KMS-11 (cell line): Measurements from ENCODE around the gene DMKN.

Source experiments
- H2AFZ ChIP-seq: fragments of 200-600 bp; sonication (generic); 2 replicates; pipeline ENCODE4 v1.6.1; 2016; ENCODE audit warnings: antibody characterized with exemption, mixed run types, low read depth
- H3K27ac ChIP-seq: fragments of 200-600 bp; sonication (generic); 2 replicates; pipeline ENCODE4 v1.6.1; 2016; ENCODE audit warnings: mild to moderate bottlenecking, mixed run types
- H3K27me3 ChIP-seq: fragments of 200-600 bp; sonication (generic); 2 replicates; pipeline ENCODE4 v1.6.1; 2017; ENCODE audit warnings: mild to moderate bottlenecking, low read depth, mixed run types, moderate library complexity; ENCODE audit not compliant: insufficient read depth
- H3K36me3 ChIP-seq: fragments of 200-600 bp; sonication (generic); 2 replicates; pipeline ENCODE4 v1.6.1; 2017; ENCODE audit warnings: mild to moderate bottlenecking, mixed run types; ENCODE audit not compliant: insufficient read depth
- H3K4me1 ChIP-seq: fragments of 200-600 bp; sonication (generic); 2 replicates; pipeline ENCODE4 v1.6.1; 2016; ENCODE audit warnings: mild to moderate bottlenecking, low read depth, mixed run types; ENCODE audit not compliant: poor library complexity, severe bottlenecking
- H3K4me2 ChIP-seq: fragments of 200-600 bp; sonication (generic); 2 replicates; pipeline ENCODE4 v1.7.0; 2016; ENCODE audit warnings: mild to moderate bottlenecking, mixed run types
- H3K4me3 ChIP-seq: fragments of 200-600 bp; sonication (generic); IDR thresholded peaks from 2 replicates; pipeline ENCODE4 v1.6.1; 2017; ENCODE audit warnings: low read depth, low read length, mixed read lengths; ENCODE audit not compliant: insufficient read depth
- H3K79me2 ChIP-seq: fragments of 200-600 bp; sonication (generic); 2 replicates; pipeline ENCODE4 v1.6.1; 2016; ENCODE audit warnings: low read depth, mixed run types; ENCODE audit not compliant: insufficient read depth
- H3K9ac ChIP-seq: fragments of 200-600 bp; sonication (generic); 2 replicates; pipeline ENCODE4 v1.6.1; 2016; ENCODE audit warnings: mild to moderate bottlenecking, mixed run types
- H4K20me1 ChIP-seq: fragments of 200-600 bp; sonication (generic); 2 replicates; pipeline ENCODE4 v1.6.1; 2016; ENCODE audit warnings: mild to moderate bottlenecking, mixed run types; ENCODE audit not compliant: insufficient read depth
- TF ChIP-seq, protein P1 (sequence below): fragments of 200-600 bp; sonication (generic); conservative IDR thresholded peaks from 2 replicates; pipeline ENCODE4 v1.6.1; 2017; ENCODE audit warnings: low read depth, mild to moderate bottlenecking, antibody characterized with exemption, low read length, moderate library complexity, mixed read lengths

DMKN gene

DNA sequence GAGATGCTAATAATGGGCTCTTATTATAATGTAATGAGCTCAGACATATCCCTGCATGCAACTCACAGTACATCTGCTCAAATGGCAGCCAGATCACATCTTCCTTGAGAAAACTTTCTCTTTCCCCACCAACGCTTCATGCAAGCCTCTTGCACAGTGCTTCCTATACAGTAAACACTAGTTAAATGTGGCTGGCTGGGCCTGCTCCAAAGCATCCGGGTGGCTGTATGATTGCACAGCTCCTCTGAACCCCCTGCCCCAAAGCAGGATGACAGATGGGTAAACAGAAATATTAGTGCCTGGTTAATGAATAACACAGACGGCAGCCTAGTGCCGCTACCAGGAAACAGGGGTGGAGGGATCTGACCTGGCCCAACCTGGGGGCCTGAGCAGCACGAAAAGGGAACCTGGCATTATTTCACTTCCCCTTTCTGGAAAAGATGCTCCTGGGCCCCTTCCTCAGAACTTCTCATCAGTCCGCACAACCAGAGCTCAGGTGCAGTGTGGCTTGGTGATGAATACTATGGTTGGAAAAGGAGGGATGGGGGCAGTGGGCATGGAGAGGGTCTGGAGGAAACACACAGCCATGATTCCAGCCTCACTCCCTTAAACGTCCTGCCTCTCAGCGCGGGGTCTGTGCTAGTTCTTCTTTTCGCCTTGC lies 54.6 kb downstream of the DMKN start:
- Histone ChIP-seq H3K4me2 (no peak overlapping the region), H3K9ac (no peak overlapping the region), H4K20me1 (no peaks in the 10 kb centered on the region), H2AFZ (no peak overlapping the region), H3K36me3 (no peaks in the 10 kb centered on the region), H3K27ac (no peak overlapping the region), H3K4me1 (no peaks in the 10 kb centered on the region), H3K79me2 (no peaks in the 10 kb centered on the region), H3K27me3 (peaks cover 27% of the 10 kb centered on the region; the same call in 1 of the 2 replicates), H3K4me3 (no peak overlapping the region)
- TF ChIP-seq, protein P1, sequence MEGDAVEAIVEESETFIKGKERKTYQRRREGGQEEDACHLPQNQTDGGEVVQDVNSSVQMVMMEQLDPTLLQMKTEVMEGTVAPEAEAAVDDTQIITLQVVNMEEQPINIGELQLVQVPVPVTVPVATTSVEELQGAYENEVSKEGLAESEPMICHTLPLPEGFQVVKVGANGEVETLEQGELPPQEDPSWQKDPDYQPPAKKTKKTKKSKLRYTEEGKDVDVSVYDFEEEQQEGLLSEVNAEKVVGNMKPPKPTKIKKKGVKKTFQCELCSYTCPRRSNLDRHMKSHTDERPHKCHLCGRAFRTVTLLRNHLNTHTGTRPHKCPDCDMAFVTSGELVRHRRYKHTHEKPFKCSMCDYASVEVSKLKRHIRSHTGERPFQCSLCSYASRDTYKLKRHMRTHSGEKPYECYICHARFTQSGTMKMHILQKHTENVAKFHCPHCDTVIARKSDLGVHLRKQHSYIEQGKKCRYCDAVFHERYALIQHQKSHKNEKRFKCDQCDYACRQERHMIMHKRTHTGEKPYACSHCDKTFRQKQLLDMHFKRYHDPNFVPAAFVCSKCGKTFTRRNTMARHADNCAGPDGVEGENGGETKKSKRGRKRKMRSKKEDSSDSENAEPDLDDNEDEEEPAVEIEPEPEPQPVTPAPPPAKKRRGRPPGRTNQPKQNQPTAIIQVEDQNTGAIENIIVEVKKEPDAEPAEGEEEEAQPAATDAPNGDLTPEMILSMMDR = no peak

GRCh38 chr19:35458192-35458591 lies 55.3 kb downstream of the DMKN start:
- Histone ChIP-seq H3K4me2 (no peak overlapping the region), H3K79me2 (no peaks in the 10 kb centered on the region), H3K9ac (no peak overlapping the region), H3K36me3 (no peaks in the 10 kb centered on the region), H4K20me1 (no peaks in the 10 kb centered on the region), H3K27ac (no peak overlapping the region), H3K4me3 (no peak overlapping the region), H2AFZ (no peak overlapping the region), H3K4me1 (no peaks in the 10 kb centered on the region), H3K27me3 (peaks cover 26% of the 10 kb centered on the region; the same call in 1 of the 2 replicates)
- TF ChIP-seq, protein P1 = no peak

GRCh38 chr19:35457173-35457572 lies 56.3 kb downstream of the DMKN start:
- H3K36me3 ChIP-seq = no peaks in the 10 kb centered on the region
- no peak overlapping the region for H3K27ac ChIP-seq
- no peaks in the 10 kb centered on the region for H3K79me2 ChIP-seq
- no peak overlapping the region for H2AFZ ChIP-seq
- H3K4me3 ChIP-seq = no peak overlapping the region
- H3K27me3 ChIP-seq = peaks cover 28% of the 10 kb centered on the region; the same call in 1 of the 2 replicates
- H3K4me1 ChIP-seq = no peaks in the 10 kb centered on the region
- no peaks in the 10 kb centered on the region for H4K20me1 ChIP-seq
- no peak overlapping the region for H3K4me2 ChIP-seq
- H3K9ac ChIP-seq = no peak overlapping the region
- TF ChIP-seq, protein P1 = no peak

GRCh38 chr19:35455616-35456201 lies 57.7 kb downstream of the DMKN start:
- peaks cover 38% of the 10 kb centered on the region for H3K27me3 ChIP-seq
- TF ChIP-seq, protein P1 = no peak
- no peaks in the 10 kb centered on the region for H3K79me2 ChIP-seq
- no peaks in the 10 kb centered on the region for H3K4me1 ChIP-seq
- H3K9ac ChIP-seq = no peak overlapping the region
- no peak overlapping the region for H3K4me2 ChIP-seq
- H3K4me3 ChIP-seq = no peak overlapping the region
- H2AFZ ChIP-seq = no peak overlapping the region
- H4K20me1 ChIP-seq = no peaks in the 10 kb centered on the region
- H3K36me3 ChIP-seq = no peaks in the 10 kb centered on the region
- no peak overlapping the region for H3K27ac ChIP-seq
